ENCODE results near the gene PRSS3. TPM values are rescaled to one million over a fixed set of nuclear protein-coding genes. Genes with fewer than 3 reads are reported as not detected.

Gene PRSS3
- total and polyA plus RNA-seq, 7 donors = 0.05 to 0.30 TPM; not detected in 5

DNA sequence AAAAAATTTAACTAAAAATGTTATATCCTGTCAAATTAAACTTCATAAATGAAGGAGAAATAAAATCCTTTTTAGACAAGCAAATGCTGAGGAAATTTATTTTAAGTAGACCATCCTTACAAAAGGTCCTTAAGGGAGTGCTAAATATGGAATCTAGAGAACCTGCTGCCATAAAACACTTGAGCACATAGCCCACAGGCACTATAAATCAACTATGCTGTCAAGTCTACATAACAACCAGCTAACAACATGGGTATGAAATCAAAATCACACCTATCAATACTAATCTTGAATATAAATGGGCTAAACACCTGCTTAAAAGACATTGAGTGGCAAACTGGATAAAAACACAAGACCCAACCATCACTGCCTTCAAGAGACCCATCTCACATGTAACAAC is 15.1 kb upstream of the PRSS3 start:
- no peak for ATAC-seq
- Histone ChIP-seq H3K27ac (no peak overlapping the region), H3K36me3 (ENCODE audit: insufficient read depth in 1 of 2, low read depth in 1 of 2) (no peaks in the 10 kb centered on the region), H3K9me3 (no peaks in the 10 kb centered on the region), H3K27me3 (ENCODE audit: insufficient read depth in 3 of 3, low read length in 2 of 3) (no peaks in the 10 kb centered on the region), H3K4me1 (no peaks in the 10 kb centered on the region), H3K4me3 (no peak overlapping the region)
- intact Hi-C loops (cut with DNase I) = no loop called here
- DNase-seq = no peak
- TF ChIP-seq, protein P1, sequence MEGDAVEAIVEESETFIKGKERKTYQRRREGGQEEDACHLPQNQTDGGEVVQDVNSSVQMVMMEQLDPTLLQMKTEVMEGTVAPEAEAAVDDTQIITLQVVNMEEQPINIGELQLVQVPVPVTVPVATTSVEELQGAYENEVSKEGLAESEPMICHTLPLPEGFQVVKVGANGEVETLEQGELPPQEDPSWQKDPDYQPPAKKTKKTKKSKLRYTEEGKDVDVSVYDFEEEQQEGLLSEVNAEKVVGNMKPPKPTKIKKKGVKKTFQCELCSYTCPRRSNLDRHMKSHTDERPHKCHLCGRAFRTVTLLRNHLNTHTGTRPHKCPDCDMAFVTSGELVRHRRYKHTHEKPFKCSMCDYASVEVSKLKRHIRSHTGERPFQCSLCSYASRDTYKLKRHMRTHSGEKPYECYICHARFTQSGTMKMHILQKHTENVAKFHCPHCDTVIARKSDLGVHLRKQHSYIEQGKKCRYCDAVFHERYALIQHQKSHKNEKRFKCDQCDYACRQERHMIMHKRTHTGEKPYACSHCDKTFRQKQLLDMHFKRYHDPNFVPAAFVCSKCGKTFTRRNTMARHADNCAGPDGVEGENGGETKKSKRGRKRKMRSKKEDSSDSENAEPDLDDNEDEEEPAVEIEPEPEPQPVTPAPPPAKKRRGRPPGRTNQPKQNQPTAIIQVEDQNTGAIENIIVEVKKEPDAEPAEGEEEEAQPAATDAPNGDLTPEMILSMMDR (IDR thresholded peaks at IDR 0.05) = no peak

DNA sequence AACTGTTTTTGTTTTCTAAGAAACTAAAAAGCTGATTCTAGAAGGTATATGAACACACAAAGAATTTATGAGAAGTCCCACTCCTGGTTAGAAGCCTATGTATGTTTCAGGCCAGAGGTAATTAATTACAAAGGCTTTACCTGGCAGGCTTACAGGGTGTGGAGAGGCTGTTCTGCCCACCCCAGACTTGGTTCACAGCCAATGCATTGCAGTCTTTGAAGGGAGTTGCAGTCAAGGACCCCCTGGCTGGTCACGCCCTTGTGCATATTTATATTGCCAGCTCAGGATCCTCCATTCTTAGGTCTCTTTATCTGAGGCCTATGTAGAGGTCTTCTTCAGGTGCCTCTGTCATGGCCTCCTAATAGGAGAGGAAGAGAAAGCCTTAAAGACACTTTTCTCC is 13.6 kb upstream of the PRSS3 start:
- ATAC-seq = no peak

DNA sequence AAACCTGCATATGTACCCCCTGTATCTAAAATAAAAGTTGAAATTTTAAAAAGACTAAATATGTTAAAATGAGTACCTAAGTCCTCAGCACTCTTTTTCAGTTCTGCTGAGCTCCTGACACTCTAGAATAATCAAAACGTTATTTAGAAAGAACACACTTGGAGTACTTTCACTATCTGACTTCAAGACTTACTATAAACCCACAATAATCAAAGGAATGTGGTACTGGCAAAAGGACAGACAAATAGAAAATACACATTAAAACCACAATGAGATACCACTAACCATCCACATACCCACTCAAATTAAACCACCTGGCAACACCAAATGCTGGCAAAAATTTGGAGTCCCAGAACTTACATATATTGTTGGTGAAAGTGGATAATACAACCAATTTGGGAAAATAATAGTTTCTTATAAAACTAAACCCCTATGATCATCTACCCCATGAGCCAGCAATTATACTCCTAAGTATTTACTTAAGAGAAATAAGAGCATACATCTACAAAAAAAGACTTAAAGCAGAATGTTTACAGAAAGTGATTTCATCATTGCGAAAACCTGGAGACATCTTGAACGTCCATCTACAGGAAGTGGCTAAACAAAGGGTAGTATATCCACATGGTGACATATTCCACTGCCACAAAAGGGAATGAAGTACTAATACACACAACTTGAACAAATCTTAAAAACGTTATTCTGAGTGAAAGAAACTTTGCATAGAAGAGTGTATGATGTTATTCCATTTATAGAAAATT is 12.8 kb upstream of the PRSS3 start:
- 59 to 63% (median 60%) methylated on average over 4 of the region's 4 CpGs for WGBS, 3 donors
- Histone ChIP-seq H3K4me1 (peaks cover 5% of the 10 kb centered on the region), H3K27me3 (ENCODE audit: insufficient read depth in 3 of 3, low read length in 2 of 3) (no peaks in the 10 kb centered on the region), H3K4me3 (no peak overlapping the region), H3K36me3 (ENCODE audit: insufficient read depth in 1 of 2, low read depth in 1 of 2) (no peaks in the 10 kb centered on the region), H3K9me3 (no peaks in the 10 kb centered on the region), H3K27ac (no peak overlapping the region)
- intact Hi-C loops (cut with DNase I) = no loop called here
- TF ChIP-seq, protein P1 (IDR thresholded peaks at IDR 0.05) = no peak
- ATAC-seq (no peak), DNase-seq (no peak)

More for the DNA sequence above, 13.6 kb upstream of the PRSS3 start:
- TF ChIP-seq, protein P1 (IDR thresholded peaks at IDR 0.05) = no peak
- no peaks in the 10 kb centered on the region for H3K36me3 ChIP-seq (ENCODE audit: insufficient read depth in 1 of 2, low read depth in 1 of 2)
- H3K4me1 ChIP-seq = peaks cover 2% of the 10 kb centered on the region
- 95 to 100% (median 100%) methylated on average over 1 of the region's 1 CpG for WGBS, 3 donors
- H3K27me3 ChIP-seq (ENCODE audit: insufficient read depth in 3 of 3, low read length in 2 of 3) = no peaks in the 10 kb centered on the region
- DNase-seq = no peak
- intact Hi-C loops (cut with DNase I) = no loop called here
- no peaks in the 10 kb centered on the region for H3K9me3 ChIP-seq
- no peak overlapping the region for H3K27ac ChIP-seq
- no peak overlapping the region for H3K4me3 ChIP-seq

DNA sequence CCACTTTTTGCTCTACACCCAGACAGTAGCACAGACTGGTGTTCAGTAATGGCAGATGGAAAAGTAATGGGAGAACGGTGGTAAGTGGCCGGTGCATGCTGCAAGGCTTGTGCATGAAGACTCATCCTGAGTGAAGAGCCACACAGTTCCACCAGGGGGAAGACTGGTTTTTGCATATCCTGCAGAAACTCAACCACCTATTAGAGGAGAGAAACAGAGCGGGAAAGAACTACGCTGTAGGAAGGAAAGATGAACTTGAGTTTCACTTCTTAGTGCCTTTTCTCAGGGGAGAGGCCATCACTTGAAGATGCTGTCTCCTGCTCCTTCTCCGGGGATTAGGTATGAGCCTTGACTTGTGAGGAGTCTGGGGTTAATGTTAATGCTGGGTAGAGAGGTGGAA is 9.4 kb upstream of the PRSS3 start:
- 78 to 91% (median 82%) methylated on average over 5 of the region's 5 CpGs for whole genome bisulfite sequencing, 3 donors
- DNase-seq = no peak
- ATAC-seq = peak in 1 of 4 donors; percentile 49
- no peaks in the 10 kb centered on the region for H3K9me3 ChIP-seq
- H3K27ac ChIP-seq = no peak overlapping the region
- intact Hi-C loops (cut with DNase I) = no loop called here
- H3K36me3 ChIP-seq (ENCODE audit: insufficient read depth in 1 of 2, low read depth in 1 of 2) = no peaks in the 10 kb centered on the region
- H3K4me1 ChIP-seq = peaks cover 10% of the 10 kb centered on the region
- no peaks in the 10 kb centered on the region for H3K27me3 ChIP-seq (ENCODE audit: insufficient read depth in 3 of 3, low read length in 2 of 3)
- TF ChIP-seq, protein P1 (IDR thresholded peaks at IDR 0.05) = no peak
- no peak overlapping the region for H3K4me3 ChIP-seq

GRCh38 chr9:33786681-33787080 is 8.7 kb upstream of the PRSS3 start:
- H3K4me3 ChIP-seq = no peak overlapping the region
- H3K27ac ChIP-seq = no peak overlapping the region
- ATAC-seq (peak in 1 of 4 donors; percentile 8), DNase-seq (no peak)
- intact Hi-C loops (cut with DNase I) = no loop called here
- TF ChIP-seq, protein P1 (IDR thresholded peaks at IDR 0.05) = no peak
- H3K27me3 ChIP-seq (ENCODE audit: insufficient read depth in 3 of 3, low read length in 2 of 3) = no peaks in the 10 kb centered on the region
- 90 to 100% (median 97%) methylated on average over 2 of the region's 2 CpGs for WGBS, 3 donors
- H3K4me1 ChIP-seq = peaks cover 10% of the 10 kb centered on the region
- no peaks in the 10 kb centered on the region for H3K36me3 ChIP-seq (ENCODE audit: insufficient read depth in 1 of 2, low read depth in 1 of 2)
- no peaks in the 10 kb centered on the region for H3K9me3 ChIP-seq
